HG03432 (cell line): ENCODE measurements around the gene STT3A.
"Not testable (repeated sequence)": the region's sequence is repeated elsewhere in the genome, so short reads cannot be mapped to it uniquely, and the experiment has no call there.

Experiments used
- ATAC-seq: cut with Tn5 transposase; IDR thresholded peaks from one replicate; pipeline ENCODE4 v1.9.1; 2021; ENCODE audit warnings: mild to moderate bottlenecking, moderate library complexity; ENCODE audit not compliant: unreplicated experiment

The STT3A gene

DNA sequence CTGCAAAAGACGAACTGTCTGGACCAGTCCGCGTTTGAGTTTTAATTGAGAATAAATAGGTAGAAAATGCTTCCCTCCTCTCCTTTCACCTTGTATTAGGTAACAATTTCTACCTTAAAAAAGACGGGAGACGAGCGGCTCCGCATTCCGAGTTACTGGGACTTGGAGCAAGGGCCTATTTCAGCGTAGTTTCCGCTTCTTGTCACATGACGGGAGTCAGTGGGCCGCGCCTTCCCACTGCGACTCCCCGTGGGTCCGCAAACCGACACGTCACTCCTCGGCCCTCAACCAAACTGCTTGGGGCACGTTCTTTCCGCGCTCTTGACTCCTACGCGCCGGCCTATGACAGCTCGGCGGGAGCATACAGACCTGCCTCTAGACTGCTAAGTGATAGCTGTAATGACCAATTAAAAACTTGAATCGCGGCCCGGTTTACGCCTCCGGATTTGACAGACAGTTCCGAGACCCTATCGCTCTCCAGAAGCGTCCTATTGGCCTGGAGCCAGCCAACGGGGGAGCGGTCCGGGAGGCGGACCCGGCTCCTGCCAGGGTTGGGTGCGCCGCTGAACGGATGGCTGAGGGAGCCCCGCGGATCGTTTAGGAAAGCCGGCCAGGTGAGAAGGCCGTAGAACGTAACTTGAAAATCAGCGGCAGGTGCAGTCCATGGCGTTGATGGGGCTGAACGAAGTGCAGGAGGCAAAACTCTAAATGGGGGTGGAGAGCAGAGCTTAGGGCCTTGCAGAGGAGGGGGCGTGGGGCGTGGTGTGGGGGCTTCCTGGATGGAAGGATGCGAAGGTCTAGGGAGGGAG, at the start of gene STT3A:
Gene STT3A, plus strand, starts transcription at position 548 of the 809 bp plus-strand sequence. CDS start 3,064 bp downstream, outside the sequence.
- ATAC-seq, result peak; percentile 98

DNA sequence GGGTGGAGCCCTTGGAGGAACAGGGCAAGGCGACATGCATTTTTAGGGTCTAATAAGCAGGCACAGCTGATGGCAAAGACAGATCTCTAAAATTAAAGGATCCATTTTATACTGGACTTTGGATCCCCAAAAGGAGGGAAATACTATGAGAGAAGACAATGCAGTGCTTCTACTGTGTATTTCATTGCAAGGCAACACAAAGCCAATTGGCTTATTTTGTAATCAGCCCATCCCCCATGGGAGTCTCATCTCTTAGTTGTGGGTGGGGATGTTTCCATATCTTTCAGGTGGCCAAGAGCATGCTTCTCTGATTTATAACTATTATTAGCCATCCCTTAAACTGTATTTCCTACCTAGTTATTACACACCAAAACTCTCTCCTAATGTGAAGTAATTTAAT, 41.9 kb upstream of the STT3A start:
- ATAC-seq, result no peak

DNA sequence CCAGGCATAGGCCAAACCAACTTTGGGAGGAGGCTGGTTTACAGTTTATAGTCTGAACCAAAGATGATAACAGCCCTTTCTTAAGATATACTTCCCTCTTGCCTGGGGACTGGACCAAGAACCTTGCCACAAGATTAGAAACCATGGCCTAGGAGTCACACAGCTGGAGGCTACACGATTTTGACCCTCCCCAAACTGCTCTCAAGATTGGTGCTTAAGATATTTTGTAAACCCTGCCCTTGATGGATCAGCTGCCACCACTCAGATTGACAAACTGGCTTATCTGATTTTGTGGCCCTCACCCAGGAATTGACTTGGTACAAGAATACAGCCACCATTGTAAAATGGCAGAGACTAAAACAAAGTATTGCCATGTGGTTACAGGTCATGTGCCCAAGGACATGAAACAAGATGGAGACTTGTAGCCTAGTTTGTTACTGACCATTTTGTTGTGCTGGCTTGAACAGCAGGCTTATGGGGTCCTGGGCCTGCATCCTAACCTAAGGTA, 40.8 kb upstream of the STT3A start:
- ATAC-seq, result no peak

DNA sequence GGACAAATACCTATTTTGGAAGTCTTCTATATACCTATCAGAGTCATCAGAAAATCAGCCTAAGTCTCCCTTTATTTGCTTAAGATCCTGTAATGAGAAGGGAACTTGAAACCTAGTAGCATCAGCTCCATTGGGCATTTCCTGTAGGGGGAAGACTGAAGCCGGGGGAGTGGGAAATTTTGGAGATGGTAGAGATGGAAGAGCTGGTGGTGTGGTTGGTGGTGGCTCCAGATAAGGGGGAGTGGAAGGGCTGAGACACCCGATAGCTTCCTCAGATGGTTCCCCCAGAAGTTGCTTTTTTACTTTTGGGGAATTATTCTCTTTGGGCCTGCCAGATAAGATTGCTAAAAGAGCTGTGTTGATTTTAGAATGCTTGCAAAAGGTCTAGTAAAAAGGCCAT, 39.7 kb upstream of the STT3A start:
- ATAC-seq, result no peak

DNA sequence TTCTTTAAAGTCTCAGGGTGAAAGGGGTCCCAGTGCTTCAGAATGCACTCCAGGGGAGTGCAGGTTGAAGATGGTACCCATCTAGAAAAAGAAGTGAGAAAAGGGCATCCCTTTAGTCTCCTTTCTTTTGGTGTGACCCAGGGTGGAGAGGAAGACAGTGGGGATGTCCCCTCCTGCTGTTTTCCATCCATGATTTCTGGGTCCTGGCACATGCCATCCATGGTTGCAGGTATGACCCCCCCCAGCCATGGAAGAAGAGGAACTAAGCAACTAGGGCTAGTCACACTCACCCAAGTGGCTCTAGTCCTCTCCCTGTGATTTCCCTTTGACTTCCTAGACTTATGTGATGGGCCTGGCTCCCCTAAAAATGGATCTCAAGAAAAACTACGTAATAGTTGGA, 39.3 kb upstream of the STT3A start:
- no peak for ATAC-seq

DNA sequence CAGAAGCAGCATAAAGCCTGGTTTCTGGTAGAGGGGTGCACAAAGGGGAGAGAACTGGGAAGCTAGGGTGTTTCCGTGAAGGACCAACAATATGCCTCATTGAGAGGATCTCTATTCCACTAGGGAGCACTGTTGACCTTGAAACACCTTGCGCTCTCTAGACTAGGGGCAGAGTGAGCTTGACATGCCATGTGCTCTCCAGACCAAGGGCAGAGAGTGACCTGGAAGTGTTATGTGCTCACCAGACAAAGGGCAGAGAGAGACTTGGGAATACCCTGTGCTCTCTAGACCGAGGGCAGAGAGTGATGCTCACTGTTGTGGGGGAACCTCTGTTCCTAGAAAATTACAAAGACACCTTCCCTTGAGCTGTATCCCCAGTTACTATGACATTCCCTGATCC, 38.6 kb upstream of the STT3A start:
- no peak for ATAC-seq

DNA sequence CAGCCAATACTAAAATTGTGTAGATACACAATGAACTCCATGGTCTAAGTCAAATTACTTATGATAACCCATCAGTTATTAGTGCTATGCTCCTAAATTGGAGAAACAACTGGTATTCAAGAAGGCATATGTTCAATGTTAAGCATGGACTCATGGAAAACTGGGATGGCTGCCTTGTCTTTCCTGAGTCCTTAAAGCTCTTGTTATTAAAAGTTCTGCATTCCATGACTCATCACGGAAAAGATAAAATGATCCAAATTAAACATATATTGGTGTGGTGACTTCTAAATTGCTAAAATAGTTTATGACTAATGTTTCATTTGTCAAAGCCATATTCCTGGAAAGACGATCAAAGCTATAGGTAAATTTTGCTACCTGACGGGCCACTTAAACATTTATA, 32.8 kb upstream of the STT3A start:
- ATAC-seq, result no peak

DNA sequence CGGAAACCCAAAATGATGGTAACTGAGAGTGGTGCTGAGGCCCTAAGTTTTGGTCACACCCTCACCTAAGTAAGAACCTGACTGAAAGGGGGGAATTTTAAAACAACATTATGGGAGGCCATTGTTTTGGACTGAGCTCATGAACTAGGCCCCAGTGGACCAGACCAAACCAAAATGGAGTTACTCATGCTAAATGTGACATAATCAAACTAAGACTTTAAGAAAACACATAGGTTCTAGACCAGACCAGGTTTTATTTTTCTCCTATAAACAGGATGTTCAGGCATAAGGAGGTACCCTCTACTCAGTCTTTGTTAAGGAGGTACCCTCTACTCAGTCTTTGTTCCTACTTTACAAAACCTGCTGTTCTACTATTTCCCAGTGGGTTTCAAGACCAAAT, 30.7 kb upstream of the STT3A start:
- ATAC-seq, result no peak

DNA sequence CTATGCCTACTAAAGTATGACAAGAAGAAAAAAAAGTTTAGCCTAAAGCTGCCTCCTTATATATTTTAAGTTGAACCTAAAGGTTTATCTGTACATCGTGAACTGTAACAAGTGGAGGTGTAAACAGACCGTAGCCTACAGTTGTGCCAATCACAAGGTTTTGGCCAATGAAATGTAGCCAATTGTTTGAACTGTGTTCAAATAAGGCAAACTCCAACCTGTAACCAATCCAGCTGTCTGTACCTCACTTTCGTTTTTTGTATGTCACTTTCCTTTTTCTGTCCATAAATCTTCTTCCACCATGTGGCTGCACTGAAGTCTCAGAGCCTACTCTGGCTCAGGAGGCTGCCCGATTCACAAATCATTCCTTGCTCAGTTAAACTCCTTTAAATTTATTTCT, 30.2 kb upstream of the STT3A start:
- no peak for ATAC-seq

DNA sequence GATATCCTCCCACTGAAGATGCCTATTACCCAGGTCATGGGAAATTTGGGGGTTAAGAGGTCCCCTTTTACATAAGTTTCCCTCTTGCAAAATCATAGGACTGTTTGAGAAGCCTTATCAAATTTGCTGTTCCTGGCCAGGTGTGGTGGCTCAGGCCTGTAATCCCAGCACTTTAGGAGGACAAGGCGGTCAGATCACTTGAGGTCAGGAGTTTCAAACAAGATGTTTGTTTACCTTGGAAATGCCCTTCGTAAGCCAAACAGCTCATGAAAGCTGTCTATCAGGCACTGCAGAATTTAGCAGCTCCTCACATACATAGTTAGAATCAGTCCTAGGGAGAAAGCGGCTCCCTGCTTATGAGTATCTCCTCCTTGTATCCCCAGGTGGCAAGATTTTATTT, 28.3 kb upstream of the STT3A start:
- ATAC-seq, result no peak

DNA sequence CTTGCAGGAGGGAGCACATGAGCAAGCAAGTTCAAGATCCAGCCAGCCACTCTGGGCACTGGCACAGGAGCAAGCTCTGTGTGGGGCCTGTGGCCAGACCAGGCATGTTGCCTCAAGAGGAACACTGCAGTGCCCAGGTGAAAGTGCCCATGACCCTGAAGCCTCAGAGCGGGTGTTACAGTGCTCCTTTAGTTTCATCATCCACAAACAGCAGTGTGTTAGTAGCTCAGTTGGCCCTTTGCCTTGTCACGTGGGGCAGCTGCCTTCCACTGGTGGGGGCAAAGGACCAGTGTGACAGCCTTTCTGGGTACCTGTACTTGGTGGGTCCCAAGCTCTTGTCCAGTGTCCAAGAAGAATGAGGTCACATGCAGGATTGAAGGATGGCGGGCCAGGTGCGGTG, 26.4 kb upstream of the STT3A start:
- ATAC-seq, result no peak

DNA sequence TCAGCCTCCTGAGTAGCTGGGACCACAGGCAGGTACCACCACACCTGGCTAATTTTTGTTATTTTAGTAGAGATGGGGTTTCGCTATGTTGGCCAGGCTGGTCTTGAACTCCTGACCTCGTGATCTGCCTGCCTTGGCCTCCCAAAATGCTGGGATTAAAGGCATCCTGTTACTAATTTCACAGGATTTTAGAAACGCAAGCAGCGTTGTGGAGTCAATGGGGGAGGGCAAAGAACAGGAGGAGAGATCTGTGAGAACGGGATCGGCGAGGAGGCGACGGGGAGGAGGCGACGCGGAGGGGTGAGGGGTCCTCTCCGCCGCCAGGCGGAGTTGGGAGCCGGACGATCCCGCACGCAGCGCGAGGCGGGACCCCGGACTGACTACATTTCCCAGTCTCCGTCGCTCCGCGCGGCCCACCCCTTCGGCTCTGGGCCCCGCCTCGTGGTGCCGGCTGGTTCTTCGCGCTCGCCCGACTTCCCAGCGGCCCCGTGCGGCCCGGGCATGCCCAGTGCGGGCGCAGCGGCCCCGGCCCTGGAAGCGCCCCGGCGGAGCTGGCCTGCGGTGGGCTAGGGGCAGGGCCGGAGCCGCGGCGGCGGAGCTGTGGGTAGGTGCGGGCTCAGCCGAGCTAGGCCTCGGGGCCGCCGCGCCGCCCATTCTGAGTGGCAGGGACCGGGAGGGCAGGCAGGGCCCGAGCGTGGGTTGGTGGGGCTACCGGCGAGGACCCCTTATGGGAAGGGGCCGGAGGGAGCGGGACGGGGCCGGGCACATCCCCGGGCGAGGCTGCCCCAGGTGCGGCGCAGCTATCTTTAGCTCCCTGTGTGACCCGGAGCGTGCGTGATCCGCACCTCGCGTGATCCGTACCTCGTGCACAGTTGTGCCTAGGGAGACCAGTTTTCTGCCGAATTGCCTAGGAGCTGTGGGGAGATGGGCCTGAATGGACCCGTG, 23.4 kb upstream of the STT3A start, which contains the start of gene EI24:
Gene EI24, plus strand, starts transcription at position 508 of the 945 bp plus-strand sequence. CDS start 3,051 bp downstream, outside the sequence.
- ATAC-seq, result peak; percentile 98

DNA sequence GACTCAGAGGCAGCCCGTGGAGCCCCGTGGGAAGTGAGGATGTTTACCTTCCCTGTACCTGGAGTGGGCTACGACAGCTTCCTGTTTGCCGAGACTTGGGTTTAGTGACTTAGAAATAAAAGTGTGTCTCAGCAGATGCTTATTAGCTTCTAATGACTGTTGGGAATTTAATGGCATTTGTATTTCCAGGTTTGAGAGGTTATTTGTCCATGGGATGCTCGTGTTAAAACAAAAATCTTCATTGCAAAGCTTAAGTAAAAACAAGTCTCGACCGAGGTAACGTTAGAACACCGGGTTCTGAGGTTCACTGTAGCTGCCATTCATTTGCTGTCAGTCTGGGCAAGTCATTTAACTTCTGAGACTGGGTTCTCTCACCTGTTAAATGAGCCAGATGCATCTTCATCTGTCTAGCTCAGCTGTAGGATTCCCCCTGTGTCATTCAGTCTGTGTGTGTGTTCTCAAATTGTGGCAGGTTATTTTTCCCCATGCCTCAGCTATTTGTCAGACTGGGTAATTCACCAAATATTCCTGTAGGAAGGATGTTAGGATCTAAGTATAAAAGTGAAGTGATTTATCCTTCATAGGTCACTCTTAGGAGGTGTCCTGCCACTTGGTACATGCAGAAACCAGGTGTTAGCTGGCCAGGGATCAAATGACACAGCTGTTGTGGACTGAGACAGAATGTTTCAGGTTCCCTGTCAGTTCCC, 22.6 kb upstream of the STT3A start:
- ATAC-seq, result peak; percentile 22

DNA sequence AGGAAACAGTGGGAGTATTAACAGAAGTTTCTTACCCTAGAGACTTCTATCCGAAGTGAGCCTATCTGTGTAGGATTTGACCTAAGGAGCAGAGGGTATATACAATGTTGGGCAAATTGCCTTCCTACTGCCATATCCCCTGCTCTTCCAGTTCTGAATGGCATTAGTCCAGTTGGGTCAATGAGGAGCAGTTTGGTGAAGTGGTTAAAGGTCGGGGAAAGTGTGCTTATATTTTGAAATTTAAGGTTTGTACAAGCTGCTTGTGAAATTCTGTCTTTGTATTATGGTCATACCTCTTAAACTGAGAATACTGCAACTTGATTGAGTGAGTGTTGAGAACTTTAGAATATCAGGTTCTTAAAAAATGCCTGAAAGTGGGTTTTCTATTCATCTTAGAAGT, 21.7 kb upstream of the STT3A start:
- ATAC-seq, result no peak

DNA sequence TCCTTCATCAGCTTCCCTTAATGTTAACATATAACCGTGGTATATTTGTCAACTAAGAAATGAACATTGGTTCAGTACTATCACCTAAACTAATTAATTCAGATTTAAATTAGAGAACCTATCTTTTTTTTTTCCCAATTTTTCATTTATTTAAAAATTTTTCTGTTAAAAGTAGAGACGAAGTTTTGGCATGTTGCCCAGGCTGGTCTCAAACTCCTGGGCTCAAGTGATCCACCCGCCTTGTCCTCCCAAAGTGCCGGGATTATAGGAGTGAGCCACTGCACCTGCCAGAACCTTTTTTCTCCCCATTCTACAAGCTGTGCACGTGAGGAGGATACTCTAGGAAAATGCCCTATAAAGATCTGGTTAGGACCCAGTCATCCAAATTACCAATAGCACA, 19.7 kb upstream of the STT3A start:
- no peak for ATAC-seq

DNA sequence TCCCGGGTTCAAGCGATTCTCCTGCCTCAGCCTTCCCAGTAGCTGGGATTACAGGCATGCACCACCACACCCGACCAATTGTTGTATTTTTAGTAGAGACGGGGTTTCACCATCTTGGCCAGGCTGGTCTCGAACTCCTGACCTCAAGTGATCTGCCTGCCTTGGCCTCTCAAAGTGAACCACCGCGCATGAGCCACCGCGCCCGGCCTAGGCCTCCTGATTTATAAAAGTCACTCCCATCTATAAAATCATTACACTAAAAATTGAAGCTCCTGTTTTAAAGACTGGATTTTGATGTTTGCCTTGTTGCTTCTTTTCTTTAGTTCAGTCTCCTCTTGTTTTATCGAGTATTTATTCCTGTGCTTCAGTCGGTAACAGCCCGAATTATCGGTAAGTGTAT, 15.5 kb upstream of the STT3A start:
- ATAC-seq, result not testable (repeated sequence)

DNA sequence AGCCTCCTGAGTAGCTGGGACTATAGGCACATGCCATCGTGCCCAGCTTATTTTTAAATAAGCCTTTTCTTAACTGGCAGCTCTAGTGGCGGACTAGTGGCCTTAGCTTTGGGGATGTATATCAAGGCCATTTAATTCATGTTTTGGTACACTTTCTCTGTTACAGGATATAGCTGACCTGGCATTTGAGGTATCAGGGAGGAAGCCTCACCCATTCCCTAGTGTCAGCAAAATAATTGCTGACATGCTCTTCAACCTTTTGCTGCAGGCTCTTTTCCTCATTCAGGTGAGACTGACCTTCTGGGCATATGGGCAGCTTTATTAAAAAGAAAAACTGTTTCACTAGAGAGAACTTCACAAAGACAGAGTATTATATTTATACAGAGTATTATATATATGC, 13.9 kb upstream of the STT3A start:
- ATAC-seq, result no peak

DNA sequence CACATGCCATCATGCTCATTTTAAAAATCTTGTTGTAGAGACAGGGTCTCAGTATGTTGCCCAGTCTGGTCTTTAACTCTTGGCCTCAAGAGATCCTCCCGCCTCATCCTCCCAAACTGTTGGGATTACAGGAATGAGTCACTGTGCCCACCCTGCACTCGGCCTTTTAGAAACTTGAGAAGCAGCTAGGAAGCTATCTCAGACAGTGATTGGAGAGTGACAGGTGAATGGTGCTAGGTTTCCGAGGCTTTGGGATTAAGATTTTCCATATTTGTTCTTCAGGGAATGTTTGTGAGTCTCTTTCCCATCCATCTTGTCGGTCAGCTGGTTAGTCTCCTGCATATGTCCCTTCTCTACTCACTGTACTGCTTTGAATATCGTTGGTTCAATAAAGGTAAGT, 12.8 kb upstream of the STT3A start:
- no peak for ATAC-seq

DNA sequence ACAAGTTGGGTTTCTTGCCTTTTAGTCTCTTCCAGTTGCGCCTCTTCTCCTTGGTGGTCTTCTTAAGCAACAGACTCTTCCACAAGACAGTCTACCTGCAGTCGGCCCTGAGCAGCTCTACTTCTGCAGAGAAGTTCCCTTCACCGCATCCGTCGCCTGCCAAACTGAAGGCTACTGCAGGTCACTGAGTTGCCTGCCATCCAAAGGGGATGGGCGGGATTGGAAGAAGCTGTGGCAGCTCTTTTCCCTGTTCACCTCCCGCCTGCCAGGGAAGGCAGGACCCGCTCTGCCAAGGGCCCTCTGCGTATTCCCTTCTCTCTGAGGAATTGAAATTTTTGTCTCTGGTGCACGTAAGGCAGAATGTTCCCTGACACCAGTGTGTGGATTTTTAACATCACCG, 9.2 kb upstream of the STT3A start:
- no peak for ATAC-seq

DNA sequence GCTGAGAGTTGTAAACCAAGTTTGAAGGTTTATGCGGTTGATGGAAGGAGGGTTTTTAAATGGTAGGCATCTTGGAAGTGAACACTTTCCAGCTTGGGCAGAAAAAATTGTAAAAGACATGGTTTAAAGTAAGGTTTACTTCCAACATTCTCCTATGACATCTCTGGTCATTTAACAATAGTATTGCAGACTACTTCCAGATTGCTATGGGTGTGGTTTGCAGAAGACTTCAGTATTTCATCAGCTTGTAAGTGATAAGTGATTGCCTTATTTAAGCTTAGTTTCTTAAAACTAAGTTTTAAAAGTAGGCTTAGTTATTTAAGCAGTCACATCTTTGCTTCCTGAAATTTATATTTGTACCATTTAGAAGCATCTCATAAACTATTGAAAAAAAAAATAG, 7.2 kb upstream of the STT3A start:
- no peak for ATAC-seq

DNA sequence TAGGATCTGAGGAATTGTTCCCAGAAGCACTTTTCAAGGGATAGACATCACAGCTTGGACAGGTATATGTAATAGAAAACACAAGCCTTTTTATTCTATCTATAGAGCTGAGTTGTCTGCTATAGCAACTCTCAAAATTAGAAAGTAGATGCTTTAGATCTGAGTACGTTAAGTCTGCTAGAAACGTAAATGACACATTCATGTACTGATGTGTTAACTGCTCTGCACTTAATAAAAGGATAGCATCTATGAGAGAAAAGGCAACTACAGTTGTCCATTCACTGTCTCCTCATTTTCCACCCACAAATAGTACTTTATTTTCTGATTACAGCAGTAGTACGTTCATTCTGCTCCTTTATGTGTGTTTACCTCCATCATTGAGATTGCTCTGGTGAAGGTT, 6.0 kb upstream of the STT3A start:
- ATAC-seq, result no peak
